Tongue (tissue), 2 donors: ENCODE results near the gene PODXL2. TPM values are rescaled to one million over a fixed set of nuclear protein-coding genes. Genes with fewer than 3 reads are reported as not detected.
A peak's percentile ranks its signal among the peaks of the same experiment; 100 is the strongest.
"Not testable (repeated sequence)": the region's sequence is repeated elsewhere in the genome, so short reads cannot be mapped to it uniquely, and the experiment has no call there.

Experiments
- DNase-seq: peaks from one replicate; pipeline ENCODE4 v3.0.0-alpha.2; 2015
- total RNA-seq: library from RNA; depleted of rRNA; stranded (reverse); fragments of >200 nt; gene quantifications from one replicate; pipeline ENCODE4 v1.2.3, GENCODE V29; 2014

Gene PODXL2
- total RNA-seq, 1 donor from 2014 or later: 9.2 TPM

DNA sequence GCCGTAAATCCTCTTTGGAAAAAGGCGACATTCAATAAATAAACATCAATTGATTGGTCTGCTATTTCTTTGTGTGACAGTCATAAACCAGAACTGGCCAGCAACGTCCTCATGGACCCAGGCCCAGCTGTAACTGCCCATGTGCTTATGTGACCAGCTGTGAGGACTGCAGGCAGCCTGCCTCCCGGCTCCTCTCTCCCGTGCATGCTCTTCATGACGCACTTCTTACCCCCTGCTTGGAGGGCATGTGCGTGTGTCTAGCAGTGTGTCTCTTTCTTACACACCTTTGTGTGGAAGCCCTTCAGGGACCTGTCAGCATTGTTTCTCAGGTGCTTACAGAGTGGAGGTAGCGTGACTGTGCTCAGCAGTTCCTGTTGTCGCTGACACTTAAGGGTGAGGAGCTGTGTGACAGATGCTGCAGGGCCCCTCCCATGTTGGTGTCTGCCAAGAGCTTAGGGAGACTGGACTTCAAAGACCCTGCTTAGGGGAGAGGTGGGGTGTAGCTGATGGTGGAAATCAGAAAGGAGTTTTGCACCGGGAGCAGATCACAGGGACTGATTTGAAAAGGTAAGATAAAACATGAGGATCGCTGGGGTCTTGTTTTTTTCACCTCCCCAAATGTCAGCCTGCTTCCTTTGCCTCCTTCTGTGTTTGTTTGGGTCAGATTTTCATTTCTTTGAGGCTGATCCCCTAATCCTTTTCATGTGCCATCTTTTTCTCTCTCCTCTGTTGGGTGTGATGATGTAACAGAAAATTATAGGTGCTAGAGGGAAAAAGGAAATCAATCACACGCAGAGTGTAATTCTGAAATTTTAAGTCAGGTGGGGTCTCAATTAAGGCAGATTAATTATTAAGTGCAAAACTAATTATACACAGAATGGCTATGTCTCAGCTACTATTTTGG is 2.1 kb downstream of the PODXL2 start:
- DNase-seq: peak; percentile 12

DNA sequence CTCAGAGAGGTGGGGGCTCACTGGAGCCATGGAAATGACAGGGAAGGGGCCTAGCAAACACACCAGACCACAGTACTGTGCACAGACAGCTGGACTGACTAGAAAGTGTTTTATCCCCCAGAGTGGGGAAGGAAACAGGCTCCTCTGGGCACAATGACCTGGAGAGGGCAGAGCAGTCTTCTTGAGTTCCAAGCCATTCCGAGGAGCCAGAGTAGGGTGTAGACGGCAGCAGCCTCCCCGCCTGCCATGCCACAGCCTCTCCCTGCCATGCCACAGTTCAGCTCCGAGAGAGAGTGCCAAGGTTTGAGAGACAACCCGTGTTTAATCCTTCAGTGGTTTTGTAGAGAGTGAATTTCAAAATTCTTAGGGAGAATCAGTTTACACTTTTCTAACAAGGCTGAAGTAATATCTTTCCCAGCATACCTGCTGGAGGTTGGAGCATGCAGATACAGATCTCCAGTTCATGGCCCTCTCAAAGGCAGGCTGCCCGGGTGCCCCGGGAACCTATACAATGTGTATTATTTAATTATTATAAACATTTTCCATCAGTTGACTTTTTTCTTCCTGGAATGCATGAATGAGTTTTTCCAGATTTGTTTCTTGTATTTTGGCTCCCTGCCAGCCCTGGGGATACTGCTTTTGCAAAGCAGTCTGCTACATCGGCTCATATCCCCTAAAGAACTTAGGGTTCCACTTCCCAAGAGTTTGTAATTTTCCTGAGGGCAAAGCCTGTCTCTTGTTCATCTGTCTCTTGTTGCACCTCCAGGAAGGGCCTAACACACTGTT is 3.2 kb downstream of the PODXL2 start:
- peak; percentile 62 for DNase-seq

DNA sequence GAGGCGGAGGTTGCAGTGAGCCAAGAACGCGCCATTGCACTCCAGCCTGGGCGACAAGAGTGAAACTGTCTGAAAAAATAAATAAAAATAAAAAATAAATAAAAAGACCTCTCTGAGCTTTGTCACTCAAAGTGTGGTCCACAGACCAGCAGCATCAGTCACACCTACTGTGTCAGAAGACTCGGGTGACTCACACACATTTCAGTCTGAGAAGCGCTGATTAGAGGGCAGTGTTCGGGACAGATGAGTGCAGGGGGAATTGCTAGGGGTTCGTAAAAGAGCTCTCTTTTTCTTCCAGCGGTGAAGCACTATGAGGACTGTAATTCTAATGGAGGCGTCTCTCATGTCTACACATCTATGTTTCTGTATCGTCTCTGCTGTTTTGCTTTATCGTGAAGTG is 5.7 kb downstream of the PODXL2 start:
- no peak for DNase-seq

DNA sequence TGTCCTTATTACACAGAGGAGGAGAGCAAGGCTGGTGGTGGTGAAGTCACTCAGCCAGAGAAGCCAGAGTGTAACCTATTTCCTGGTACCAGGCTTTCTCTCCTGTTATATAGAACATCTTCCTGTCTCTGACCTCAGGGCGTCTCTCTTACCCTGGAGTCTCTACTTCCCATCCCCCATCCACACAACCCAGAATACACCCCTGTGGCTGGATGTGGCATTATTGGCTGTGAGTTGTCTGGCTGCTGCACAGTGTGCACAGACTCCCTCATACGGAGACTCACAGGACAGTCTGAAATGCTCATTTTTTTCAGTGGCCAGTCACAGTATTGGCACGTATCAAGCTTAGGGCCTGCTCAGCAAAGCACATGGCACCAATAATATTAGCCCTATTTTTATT is 8.6 kb downstream of the PODXL2 start:
- no peak for DNase-seq

DNA sequence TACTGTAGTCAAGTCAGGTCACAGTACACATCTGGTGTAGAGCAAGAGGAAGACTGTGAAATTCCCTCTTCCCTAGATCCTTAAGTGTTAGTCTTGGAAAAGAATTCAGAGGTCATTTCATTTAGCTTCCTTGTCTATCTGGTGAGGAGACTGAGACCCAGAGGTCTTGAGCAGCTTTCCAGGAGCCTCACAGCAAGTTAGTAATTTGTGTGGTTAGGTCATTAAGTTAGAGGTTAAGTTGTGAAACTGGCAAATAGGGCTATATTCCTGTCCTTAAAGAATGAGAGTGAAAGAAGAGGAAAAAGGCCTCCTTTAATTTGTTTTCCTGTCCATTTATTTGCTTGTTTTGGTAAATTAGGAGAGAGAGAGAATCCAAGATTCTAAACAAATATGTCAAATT is 9.0 kb downstream of the PODXL2 start:
- no peak for DNase-seq

DNA sequence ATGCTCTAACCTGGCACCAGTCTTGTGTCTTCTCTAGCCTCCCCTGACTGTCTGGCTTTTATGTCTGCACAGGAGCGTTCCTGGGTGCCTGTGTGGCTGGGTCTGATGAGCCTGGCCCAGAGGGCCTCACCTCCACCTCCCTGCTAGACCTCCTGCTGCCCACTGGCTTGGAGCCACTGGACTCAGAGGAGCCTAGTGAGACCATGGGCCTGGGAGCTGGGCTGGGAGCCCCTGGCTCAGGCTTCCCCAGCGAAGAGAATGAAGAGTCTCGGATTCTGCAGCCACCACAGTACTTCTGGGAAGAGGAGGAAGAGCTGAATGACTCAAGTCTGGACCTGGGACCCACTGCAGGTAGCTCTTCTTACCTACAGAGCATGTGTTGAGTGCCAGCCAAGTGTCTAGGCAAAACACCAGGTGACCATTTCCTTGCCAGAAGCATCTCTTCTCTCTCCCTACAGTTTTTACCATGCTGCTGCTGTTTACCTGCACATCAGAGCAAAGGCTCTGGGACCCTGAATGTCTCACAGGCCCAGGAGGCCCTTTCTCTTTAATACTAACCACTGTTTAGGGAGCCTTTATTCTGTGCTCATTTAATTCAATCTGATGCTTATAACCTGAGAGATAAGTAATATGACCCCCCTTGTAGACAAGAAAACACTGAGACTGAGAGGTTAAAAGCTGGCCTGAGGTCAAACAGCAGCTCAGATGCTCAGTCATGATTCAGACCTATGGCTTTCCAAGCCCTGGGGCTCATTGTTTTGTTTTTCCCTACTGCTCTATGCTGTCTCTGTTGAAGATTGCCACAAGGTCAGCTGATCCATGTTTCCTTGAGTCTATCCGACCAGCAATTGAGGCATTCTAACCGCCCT is 10.4 kb downstream of the PODXL2 start:
- DNase-seq: no peak

DNA sequence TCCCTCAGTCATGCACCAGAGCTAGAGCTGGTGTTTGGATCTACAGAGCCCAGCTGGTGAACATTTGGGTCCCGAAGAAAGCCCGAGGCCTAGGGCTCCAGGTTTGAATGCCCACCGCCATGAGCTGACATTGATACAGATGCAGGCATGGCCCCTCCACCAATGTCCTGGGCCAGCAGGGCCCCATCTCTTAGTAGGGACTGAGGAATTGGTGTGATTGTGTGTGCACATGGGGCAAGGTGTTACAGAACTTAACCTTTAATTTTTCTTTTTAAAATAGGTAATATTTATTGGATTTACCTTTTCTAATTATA is 11.0 kb downstream of the PODXL2 start:
- DNase-seq: no peak

DNA sequence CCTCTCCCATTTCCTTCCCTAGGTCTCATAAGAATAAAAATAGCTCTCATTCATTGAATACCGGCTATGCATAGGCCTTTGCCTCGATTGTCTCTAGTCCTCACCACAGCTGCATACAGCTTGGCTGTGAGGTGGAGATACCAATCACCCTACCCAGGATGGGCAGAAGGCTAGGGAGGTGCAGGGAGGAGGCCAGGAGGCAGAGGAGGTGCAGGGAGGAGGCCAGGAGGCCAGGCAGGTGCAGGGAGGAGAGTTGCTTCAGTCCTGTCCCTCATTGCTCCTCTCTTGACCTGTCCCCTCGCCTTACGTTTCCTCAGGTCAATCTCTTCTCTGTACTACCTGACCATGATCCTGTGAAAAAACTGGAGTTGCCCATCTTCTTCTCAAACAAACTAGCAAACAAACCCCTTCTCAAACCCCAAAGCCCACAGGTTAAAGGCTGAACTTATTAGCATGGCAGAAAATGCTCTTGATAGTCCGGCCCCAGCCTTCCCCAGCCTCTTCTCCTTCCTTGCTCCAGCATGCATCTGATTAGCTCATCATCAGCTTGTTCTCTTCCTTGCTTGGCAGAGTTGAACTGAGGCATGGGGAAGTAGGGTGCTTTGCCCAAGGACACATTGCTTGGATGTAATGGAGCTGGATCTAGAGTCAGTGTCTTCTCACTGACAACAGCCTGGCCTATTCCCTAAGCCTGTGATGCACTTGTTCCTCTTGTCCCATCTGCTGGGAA is 15.8 kb downstream of the PODXL2 start:
- no peak for DNase-seq

DNA sequence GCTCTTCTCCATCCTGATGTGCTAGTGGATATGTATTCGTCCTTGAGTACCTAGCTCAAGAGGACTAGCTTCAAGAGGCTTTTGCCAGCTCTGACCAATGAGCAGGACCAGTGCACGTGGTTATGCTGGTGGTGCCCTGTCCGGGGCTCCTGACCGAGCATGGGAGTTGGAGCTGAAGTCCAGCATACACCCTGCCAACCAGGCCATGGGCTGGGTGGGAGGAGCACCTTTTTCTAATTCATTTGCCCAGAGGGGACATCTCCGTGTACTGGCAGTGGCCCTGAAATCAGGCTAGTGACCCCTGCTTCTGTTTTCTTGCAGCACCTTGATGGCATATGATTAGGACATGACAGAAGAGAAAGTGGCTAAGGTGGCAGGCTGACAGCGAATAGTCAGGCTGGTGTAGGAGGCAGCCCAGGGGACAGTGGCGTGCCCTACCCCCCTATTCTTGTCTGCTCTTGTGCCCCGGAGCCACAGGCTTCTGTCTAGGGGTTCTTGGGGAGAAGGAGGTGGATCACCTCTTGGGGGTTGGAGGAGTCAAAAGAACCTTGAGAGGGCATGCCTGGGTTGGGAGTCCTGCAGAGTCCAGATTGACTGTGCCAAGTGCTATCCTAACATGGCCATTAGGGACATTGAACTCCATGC is 16.5 kb downstream of the PODXL2 start:
- DNase-seq: no peak

DNA sequence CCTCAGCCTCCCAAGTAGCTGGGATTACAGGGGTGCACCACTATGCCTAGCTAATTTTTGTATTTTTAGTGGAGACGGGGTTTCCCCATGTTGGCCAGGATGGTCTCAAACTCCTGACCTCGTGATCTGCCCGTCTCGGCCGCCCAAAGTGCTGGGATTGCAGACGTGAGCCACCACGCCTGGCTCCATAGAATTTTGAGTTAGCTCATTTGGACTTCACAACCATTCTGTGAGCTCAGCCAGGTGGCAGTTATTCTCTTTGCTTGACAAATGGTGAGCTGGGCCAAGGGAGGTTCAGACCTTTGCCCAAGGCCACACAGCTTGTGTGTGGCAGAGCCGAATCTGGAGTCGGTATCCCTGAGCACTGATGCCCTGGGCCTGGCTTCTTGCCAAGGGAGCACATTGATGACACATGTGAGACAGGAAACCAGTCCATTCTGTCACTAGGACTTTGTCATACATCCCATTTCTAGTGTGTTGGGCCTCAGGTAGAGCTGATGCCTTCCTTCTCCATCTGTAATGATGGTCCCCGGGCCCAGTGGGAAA is 17.6 kb downstream of the PODXL2 start:
- no peak for DNase-seq

DNA sequence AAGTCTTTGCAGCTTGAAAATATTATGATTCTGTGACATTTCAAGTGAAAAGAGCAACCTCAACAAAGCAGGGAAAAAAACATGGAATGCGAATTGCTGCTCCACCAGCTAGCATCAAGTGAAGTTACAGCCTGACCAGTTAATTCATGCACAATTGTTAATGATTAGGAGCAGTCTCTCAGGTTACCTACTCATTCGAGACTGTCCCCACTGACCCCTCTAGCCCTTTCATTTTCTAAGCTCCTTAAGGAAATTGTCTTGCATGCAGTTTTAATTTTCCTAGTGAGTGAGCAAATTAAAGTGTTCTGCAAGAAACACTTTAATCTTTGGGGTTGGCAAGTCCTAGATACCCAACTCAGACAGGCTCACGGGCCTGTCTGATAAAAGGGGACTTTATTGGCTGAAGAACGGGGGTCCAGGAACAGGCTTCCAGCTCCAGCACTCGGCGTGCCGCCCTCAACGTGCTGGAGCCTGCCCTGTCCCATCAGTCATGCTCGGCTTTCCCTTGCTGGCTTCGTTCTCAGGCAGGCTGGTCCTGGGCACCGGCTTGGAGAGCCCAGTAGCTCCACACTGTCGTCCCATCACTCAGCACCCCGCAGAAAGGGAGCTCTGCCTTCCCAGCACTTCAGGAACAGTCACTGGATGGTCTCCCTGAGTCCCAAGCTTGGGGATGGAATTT is 18.3 kb downstream of the PODXL2 start:
- no peak for DNase-seq

DNA sequence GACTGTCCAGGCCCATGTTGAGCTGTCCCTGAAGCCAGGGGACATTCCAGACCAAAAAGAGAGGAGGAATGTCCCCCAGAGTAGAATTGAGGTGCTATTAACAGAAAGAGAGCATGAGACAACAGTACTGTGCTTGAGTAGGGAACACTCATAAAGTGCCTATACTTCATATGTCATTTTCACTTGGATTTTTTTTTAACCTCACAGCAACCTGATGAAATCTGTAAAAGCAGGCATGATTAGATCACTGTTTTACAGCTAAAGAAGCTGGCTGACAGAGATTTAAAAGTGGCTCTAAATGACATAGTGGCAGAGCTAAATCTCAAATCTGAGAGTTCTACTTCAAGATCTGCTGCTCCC is 18.8 kb downstream of the PODXL2 start:
- DNase-seq: no peak

DNA sequence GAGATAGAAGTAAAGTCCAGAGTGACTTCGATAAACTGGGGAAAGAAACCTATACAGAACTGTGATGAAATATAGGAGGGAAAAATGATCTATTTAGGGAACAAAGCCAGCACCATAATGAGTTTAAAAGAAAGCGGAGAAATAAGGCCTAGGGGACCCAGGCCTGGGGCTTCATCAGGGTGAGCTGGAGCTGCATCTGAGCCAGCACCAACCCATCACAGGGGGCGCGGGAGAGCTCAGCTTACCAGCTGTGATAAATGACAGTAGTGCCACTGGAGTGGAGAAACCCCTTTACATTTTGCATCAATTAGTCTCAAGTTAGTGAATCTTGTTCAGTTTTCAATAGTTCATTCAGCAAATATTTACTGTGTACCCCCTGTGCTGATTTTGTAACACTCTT is 21.3 kb downstream of the PODXL2 start:
- DNase-seq: no peak

DNA sequence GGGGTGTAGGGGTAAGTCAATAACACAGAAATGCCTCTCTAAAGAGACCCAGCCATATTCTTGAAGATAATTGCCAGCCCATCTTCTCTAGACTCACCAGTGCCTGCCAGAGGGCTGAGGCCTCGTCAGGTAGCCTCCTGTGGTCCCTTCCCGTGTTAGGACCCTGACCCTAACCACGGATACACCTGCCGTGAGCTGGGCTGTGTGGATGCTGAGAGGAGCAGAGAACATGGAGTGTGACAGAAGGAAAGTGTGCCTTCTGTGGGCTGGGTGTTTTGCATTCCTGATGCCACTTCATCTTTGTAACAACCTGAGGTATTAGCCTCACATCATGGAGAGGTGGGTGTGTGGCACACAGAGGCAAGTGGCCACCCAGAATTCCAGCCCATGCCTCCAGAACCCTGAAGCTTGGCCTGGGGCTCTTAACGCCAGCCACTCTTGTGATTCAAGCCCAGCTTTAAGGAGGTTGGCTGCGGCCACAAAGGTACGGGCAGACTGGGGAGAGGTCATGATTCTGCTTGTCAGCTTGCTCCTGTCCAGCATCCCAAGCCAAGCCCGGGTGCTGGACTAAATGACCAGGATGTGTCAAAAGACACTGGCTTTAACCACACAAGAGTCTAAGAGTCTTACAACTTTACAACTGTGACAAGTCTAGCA is 22.7 kb downstream of the PODXL2 start:
- no peak for DNase-seq

DNA sequence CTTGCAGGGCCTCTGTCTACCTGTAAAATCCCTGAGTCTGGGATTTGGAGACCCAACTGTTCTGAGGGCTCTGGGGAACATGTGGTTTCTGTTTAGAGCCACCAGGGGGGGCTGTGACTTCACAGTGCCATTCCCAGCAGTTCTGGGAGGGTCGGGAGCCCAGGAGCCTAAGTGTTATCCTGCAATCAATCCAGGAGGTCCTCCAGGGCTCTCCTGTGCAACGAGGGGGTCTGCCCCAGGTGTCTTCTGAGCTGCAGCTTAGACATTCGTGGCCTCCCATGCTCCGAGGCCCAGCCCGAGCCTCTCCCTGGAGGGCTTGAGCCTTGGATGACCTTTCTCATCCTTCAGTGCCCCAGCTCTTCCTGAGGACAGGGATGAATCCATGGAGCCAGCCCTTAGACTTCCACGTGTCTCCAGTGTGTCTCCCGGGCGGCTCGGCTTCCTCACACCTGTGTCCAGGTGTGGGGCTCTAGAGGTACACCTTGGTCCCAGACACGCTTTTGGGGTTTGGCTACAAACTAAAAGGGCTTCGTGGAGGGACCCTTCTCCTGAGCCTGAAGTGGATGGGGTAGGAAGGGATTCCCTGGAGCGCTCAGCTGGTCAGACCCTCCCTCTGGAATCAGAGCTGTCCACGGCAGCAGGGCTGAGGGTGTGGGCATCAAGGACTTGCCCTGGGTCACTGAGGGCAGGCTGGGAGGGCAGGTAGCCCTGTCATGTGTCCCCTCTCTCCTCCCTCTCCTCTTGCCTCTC is 23.4 kb downstream of the PODXL2 start:
- DNase-seq: peak; percentile 86

DNA sequence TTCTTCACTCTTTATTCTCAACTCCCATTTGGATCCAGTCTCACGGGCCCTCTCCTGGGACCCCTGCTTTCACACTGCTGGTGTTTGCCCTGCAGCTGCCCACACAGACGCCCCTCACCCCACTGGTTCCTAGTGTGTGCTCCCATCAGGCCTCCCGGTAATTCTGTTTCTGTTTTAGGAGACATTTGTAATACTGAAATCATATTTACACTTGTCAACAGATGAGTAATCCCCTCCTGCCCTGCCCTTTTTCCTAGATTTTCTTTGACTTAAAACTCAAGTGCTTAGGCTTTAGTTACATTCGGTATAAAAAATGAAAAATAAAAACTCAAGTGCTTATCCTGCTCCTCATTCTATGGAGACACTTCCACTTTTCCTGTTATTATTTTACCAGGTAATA is 25.4 kb downstream of the PODXL2 start:
- no peak for DNase-seq

DNA sequence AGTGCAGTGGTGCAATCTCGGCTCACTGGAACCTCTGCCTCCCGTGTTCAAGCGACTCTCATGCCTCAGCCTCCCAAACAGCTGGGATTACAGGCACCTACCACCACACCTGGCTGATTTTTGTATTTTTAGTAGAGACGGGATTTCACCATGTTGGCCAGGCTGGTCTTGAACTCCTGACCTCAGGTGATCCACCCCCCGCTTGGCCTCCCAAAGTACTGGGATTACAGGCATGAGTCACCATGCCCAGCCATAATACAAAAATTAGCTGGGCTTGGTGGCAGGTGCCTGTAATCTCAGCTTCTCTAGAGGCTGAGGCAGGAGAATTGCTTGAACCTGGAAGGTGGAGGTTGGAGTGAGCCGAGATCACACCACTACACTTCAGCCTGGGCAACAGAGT is 26.0 kb downstream of the PODXL2 start:
- DNase-seq: not testable (repeated sequence)

DNA sequence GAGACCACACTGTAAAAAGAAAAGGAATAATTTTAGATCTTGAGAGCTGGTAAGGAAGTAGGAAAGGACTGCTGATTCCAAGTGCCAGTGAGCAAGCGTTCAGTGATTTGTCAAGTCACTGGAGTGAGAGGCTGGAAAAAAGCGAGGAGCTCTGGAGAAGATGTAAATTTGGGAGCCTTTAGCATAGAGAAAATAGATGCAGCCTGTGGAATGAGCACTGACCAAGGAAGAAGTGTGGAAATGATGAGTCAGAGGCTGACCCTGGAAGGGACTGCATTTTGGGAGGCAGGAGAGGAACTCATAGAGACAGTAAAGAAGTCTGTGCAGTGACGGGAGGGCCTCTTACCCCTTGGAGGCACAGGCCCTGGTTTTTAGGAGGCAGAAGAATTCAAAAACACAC is 26.7 kb downstream of the PODXL2 start:
- no peak for DNase-seq

DNA sequence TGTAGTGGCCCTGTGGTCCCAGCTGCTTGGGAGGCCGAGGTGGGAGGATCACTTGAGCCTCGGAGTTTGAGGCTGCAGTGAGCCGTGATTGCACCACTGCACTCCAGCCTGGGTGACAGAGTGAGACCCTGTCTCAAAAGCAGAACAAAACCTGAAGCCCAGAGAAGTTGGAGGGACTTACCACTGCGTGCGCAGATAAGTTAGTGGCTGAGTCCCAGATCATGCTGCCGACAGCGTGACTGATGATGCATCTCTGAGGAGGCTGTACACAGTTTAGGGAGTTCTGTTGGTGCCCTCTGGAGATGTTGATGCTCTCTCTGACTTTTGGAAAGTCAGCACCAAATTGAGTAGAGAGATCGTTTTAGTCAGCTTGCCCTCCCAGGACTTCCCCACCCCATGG is 27.9 kb downstream of the PODXL2 start:
- no peak for DNase-seq
